Measurements from ENCODE around the gene ABHD2.
"Not testable (repeated sequence)": the region's sequence is repeated elsewhere in the genome, so short reads cannot be mapped to it uniquely, and the experiment has no call there.

ABHD2 gene

DNA sequence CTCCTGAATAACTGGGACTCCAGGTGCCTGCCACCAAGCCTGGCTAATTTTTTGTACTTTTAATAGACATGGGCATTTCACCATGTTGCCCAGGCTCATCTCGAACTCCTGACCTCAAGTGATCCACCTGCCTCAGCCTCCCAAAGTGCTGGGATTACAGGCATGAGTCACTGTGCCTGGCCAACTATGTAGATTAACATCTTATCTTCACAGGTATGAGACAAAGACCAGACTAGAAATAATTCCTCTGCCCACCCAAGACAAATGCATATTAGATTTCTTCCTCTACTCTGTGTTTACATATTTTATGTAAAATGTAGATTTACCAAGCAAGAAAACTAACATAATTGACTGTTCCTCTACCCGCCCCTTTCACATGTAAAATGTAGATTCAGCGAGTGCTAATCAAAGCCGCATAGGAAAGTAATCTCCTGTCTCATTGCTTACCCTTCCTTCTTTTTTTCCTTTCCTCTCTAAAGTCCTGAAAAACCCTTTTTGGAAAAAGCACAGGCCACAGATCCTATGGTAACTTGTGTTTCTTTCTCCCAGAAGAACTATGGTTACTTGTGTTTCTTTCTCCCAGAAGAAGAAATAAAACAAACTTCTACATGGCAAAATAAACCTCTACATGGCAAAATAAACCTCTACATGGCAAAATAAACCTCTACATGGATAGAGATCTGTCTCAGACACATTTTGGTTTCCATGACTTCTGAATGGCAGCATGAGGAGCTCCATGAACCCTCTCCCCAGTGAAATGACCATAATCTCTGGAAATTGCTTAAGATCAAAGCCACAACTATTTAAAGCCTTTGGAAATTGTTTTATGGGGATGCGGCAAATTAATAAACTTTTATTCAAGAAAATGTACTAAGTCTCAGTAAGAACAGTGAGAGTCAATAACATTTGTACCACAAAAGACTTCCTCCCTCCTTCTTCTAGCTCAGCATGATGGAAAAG is 9.1 kb upstream of the ABHD2 start:
- Histone ChIP-seq H3K9me3 (ENCODE audit: severe bottlenecking) (no peaks in the 10 kb centered on the region), H3K36me3 (no peaks in the 10 kb centered on the region), H3K27me3 (ENCODE audit: insufficient read depth, low read depth, severe bottlenecking) (no peaks in the 10 kb centered on the region), H3K4me3 (ENCODE audit: low read depth, low read length) (no peak overlapping the region), H3K27ac (no peak overlapping the region)
- no peak for DNase-seq
- TF ChIP-seq, protein P1, sequence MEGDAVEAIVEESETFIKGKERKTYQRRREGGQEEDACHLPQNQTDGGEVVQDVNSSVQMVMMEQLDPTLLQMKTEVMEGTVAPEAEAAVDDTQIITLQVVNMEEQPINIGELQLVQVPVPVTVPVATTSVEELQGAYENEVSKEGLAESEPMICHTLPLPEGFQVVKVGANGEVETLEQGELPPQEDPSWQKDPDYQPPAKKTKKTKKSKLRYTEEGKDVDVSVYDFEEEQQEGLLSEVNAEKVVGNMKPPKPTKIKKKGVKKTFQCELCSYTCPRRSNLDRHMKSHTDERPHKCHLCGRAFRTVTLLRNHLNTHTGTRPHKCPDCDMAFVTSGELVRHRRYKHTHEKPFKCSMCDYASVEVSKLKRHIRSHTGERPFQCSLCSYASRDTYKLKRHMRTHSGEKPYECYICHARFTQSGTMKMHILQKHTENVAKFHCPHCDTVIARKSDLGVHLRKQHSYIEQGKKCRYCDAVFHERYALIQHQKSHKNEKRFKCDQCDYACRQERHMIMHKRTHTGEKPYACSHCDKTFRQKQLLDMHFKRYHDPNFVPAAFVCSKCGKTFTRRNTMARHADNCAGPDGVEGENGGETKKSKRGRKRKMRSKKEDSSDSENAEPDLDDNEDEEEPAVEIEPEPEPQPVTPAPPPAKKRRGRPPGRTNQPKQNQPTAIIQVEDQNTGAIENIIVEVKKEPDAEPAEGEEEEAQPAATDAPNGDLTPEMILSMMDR (IDR thresholded peaks at IDR 0.05; ENCODE audit: low read depth, low read length) = no peak

DNA sequence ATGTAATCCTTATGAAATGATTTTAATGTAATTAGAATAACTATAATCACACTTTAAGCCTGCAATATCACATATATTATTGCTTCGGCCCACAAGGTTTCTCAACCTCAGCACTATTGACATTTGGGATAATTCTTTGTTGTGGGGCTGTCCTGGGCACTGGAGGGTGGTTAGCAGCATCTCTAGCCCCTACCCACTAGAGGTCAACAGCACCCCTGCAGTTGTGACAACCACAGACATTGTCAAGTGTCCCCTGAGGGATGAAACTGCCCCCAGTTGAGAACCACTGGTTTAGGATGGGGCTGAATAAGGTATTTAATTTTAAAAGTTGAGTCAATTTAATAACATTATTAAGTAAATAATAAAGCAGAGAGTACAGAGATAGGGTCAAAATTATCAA is 6.4 kb upstream of the ABHD2 start:
- TF ChIP-seq, protein P1 (IDR thresholded peaks at IDR 0.05; ENCODE audit: low read depth, low read length) = no peak
- Histone ChIP-seq H3K36me3 (no peaks in the 10 kb centered on the region), H3K4me3 (ENCODE audit: low read depth, low read length) (no peak overlapping the region), H3K27ac (no peak overlapping the region), H3K9me3 (ENCODE audit: severe bottlenecking) (no peaks in the 10 kb centered on the region), H3K27me3 (ENCODE audit: insufficient read depth, low read depth, severe bottlenecking) (no peaks in the 10 kb centered on the region)
- DNase-seq = no peak

DNA sequence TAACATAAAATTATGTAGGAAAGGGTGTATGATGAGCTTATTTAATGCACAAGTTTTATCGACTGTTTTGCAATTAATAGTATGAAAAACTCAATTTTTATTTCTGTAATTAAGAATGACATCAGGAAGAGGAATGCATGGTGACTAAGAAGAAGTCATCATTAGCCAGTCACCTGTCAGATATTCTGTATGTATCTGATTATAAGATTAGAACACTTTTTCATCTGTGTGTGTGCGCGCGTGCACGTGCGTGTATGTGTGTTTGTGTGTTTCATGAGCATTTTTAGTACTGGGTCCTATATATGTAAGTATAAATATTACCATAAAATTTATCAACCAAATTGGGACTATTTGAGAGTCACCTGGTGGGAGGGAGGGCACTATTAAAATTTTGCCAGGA is 5.0 kb upstream of the ABHD2 start:
- TF ChIP-seq, protein P1 (IDR thresholded peaks at IDR 0.05; ENCODE audit: low read depth, low read length) = no peak
- no peak for DNase-seq
- Histone ChIP-seq H3K4me3 (ENCODE audit: low read depth, low read length) (no peak overlapping the region), H3K36me3 (no peaks in the 10 kb centered on the region), H3K9me3 (ENCODE audit: severe bottlenecking) (no peaks in the 10 kb centered on the region), H3K27ac (no peak overlapping the region), H3K27me3 (ENCODE audit: insufficient read depth, low read depth, severe bottlenecking) (no peaks in the 10 kb centered on the region)

DNA sequence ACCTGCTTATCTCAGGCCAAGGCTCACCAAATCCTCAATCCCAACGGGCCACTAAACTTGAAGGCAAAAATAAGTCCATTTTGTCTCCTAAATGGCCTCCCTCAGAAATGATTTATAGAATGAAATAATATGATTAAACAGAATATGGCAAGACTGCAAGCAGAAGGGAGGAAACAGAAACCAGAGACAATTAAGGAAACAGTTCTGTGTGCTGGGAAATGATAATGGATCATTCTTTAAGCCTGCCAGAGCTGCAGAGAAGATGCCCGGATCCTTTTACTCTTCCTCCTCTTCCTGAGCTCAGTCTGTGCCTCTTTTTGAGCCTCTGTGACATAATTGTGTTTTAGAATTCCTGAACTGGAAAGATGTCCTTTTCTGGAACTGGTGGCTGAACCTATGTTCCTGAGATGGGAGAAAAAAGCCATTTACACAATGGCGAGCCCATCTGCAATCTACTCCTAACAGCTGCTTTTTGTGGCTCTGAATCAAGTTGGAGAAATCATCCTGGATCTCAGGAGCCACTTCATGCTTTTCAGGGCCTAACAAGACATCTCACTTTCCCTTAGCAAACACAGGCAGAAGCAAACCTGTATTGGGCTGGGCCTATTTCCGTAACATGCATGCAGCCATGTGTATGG is 2.8 kb upstream of the ABHD2 start:
- H3K27ac ChIP-seq = no peak overlapping the region
- TF ChIP-seq, protein P1 (IDR thresholded peaks at IDR 0.05; ENCODE audit: low read depth, low read length) = no peak
- H3K9me3 ChIP-seq (ENCODE audit: severe bottlenecking) = no peaks in the 10 kb centered on the region
- no peaks in the 10 kb centered on the region for H3K27me3 ChIP-seq (ENCODE audit: insufficient read depth, low read depth, severe bottlenecking)
- DNase-seq = no peak
- peaks cover 6% of the 10 kb centered on the region; the same call in 1 of the 2 replicates for H3K36me3 ChIP-seq
- H3K4me3 ChIP-seq (ENCODE audit: low read depth, low read length) = no peak overlapping the region

DNA sequence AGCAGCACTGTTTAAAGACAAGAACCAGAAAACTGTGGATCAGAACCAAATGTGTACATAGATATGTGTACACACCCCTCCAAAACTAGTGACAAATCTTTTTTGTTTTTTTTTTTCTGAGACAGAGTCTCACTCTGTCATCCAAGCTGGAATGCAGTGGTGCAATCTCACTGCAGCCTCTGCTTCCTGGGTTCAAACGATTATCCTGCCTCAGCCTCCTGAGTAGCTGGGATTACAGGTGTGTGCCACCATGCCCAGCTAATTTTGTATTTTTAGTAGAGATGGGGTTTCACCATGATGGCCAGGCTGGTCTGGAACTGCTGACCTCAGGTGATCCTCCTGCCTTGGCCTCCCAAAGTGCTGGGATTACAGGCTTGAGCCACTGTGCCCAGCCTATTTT is 2.3 kb upstream of the ABHD2 start:
- not testable (repeated sequence) for H3K27ac ChIP-seq; DNase-seq; H3K4me3 ChIP-seq (ENCODE audit: low read depth, low read length); H3K36me3 ChIP-seq; H3K9me3 ChIP-seq (ENCODE audit: severe bottlenecking); H3K27me3 ChIP-seq (ENCODE audit: insufficient read depth, low read depth, severe bottlenecking)

DNA sequence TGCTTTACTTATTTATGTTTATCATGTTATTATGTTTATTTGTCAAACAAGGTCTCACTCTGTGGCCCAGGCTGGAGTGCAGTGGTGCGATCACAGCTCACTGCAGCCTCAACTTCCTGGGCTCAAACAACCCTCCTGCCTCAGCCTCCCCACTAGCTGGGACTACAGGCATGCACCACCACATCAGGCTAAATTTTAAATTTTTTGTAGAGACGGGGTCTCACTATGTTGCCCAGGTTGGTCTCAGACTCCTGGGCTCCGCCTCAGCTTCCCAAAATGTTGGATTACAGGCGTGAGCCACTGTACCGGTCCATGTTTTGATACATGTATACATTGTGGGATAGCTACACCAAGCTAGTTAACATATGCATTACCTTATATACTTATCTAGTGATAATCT is 1.9 kb upstream of the ABHD2 start:
- H3K9me3 ChIP-seq (ENCODE audit: severe bottlenecking); H3K27me3 ChIP-seq (ENCODE audit: insufficient read depth, low read depth, severe bottlenecking); H3K27ac ChIP-seq; H3K4me3 ChIP-seq (ENCODE audit: low read depth, low read length); DNase-seq; H3K36me3 ChIP-seq: not testable (repeated sequence)
